ENCODE results near the gene PATJ. TPM values are rescaled to one million over a fixed set of nuclear protein-coding genes. Genes with fewer than 3 reads are reported as not detected.

The PATJ gene
- total and polyA plus RNA-seq, 7 donors, result 2.0 to 49.9 (median 17.1) TPM

DNA sequence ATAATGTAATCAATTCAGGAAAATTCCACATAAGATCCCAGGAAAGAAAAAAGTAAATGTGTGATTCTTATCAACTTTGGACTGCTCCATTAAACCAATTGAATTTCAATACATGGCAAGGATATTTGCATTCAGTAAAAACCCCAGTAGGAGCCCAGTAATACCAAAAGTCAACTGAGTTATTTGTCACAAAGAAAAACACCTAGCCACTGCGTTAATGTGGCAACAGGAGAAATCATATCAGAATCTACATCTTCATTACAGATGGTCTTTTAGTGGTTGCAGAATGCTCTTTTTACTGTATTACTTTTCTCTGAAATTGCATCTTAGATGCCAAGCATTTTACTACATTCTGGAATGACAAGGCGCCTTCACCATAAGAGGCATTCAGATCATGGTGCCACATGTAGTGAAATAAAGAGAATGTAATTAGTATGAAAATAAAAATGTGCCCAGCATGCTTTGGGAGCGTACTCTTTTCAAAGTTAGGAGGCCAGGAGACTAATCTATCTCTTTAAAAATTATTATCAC, 180.7 kb downstream of the PATJ start:
- no peaks in the 10 kb centered on the region for H3K27me3 ChIP-seq (ENCODE audit: insufficient read depth in 3 of 3, low read length in 2 of 3)
- DNase-seq (no peak), ATAC-seq (no peak)
- intact Hi-C loops (cut with DNase I), result no loop called here
- H3K27ac ChIP-seq, result no peak overlapping the region
- no peaks in the 10 kb centered on the region for H3K4me1 ChIP-seq
- H3K36me3 ChIP-seq (ENCODE audit: insufficient read depth in 1 of 2, low read depth in 1 of 2), result peaks cover 0 to 6% of the 10 kb centered on the region in 2 donors
- H3K4me3 ChIP-seq, result no peak overlapping the region
- H3K9me3 ChIP-seq, result no peaks in the 10 kb centered on the region
- 96% methylated on average over 3 of the region's 3 CpGs for WGBS, 3 donors
- TF ChIP-seq, protein P1, sequence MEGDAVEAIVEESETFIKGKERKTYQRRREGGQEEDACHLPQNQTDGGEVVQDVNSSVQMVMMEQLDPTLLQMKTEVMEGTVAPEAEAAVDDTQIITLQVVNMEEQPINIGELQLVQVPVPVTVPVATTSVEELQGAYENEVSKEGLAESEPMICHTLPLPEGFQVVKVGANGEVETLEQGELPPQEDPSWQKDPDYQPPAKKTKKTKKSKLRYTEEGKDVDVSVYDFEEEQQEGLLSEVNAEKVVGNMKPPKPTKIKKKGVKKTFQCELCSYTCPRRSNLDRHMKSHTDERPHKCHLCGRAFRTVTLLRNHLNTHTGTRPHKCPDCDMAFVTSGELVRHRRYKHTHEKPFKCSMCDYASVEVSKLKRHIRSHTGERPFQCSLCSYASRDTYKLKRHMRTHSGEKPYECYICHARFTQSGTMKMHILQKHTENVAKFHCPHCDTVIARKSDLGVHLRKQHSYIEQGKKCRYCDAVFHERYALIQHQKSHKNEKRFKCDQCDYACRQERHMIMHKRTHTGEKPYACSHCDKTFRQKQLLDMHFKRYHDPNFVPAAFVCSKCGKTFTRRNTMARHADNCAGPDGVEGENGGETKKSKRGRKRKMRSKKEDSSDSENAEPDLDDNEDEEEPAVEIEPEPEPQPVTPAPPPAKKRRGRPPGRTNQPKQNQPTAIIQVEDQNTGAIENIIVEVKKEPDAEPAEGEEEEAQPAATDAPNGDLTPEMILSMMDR (IDR thresholded peaks at IDR 0.05), result no peak

DNA sequence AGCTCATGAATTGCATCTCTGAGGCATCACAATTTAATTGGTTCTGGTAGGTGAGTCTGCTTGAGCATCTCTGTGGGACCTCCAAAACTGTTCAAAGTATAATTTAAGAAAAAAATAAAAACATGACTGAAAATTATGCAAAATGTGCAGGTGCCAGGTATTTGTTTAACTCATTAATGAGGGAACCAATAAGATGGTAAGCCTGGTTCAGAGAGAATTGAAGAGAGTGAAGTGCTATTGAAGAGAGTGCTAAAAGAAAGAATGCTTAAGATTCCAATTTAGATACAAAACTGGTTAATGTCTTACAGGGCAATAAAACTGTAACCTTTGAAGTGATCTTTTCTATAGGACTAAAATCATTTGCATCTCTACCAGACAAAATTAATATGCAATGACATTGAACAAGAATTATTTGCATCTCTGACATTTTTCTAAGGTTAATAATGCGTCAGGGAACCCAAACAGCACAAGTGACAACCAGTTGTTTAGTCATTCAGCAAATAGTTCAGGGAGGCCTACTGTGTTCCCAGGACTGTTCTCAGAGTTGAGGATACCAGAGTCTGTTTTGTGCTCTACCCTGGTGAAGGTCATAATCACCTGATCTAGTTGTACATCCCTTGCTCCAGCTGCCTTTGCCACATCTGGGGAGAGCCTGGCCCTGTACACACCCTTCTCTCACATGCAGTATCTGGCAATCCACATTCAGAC, 183.5 kb downstream of the PATJ start:
- Histone ChIP-seq H3K4me1 (no peaks in the 10 kb centered on the region), H3K9me3 (no peaks in the 10 kb centered on the region), H3K27ac (no peak overlapping the region), H3K36me3 (ENCODE audit: insufficient read depth in 1 of 2, low read depth in 1 of 2) (peaks cover 0 to 7% of the 10 kb centered on the region in 2 donors), H3K27me3 (ENCODE audit: insufficient read depth in 3 of 3, low read length in 2 of 3) (no peaks in the 10 kb centered on the region), H3K4me3 (no peak overlapping the region)
- WGBS, 3 donors, result 93 to 100% (median 94%) methylated on average over 1 of the region's 1 CpG
- TF ChIP-seq, protein P1 (IDR thresholded peaks at IDR 0.05), result no peak
- ATAC-seq (no peak), DNase-seq (no peak)
- intact Hi-C loops (cut with DNase I), result no loop called here

DNA sequence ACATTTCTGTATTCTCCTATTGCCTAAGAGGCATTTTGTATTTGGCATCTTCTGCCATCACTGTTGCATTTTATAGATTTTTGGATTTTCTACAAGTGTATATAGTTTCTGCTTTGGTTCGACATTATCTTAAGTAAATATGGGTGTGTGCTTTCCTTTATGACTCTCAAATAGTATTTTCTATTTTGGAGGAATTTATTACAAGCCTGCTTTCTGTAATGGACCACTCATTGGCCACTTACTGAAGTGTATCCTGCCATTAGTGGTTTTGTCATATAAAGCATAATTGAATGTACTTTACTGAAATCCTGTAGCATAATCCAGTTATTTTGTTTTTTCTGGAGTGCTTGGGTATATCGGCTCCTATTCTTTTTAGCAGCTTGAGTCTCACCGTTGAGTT, 184.3 kb downstream of the PATJ start:
- no peaks in the 10 kb centered on the region for H3K27me3 ChIP-seq (ENCODE audit: insufficient read depth in 3 of 3, low read length in 2 of 3)
- no peak overlapping the region for H3K27ac ChIP-seq
- ATAC-seq (no peak), DNase-seq (no peak)
- H3K9me3 ChIP-seq, result no peaks in the 10 kb centered on the region
- TF ChIP-seq, protein P1 (IDR thresholded peaks at IDR 0.05), result no peak
- WGBS, 3 donors, result 60 to 80% (median 68%) methylated on average over 3 of the region's 3 CpGs
- no peak overlapping the region for H3K4me3 ChIP-seq
- intact Hi-C loops (cut with DNase I), result no loop called here
- H3K36me3 ChIP-seq (ENCODE audit: insufficient read depth in 1 of 2, low read depth in 1 of 2), result peaks cover 0 to 7% of the 10 kb centered on the region in 2 donors
- H3K4me1 ChIP-seq, result no peaks in the 10 kb centered on the region

DNA sequence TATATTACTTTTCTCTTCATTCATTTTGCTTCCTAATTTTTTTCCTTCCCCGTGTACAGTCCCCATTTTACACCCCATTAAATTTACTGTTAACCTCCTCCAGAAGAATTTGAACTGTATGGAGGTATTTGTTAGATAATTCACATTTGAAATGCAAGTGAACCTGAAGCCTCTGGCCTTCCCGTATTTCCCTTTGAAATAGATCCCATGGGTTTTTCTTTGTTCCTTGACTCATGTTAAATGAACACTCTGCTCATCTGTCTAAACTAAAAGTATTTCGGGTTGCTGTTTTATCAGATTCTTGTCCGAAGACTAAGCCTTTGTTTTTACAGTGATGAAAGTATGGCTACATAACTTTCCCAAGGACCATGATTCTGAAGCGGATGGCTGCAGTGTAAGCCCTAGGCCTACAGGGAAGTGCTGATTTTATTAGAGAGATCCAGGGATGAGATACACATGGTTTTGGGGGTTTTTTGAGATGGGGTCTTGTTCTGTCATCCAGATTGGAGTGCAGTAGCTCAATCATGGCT, 187.9 kb downstream of the PATJ start:
- no peaks in the 10 kb centered on the region for H3K9me3 ChIP-seq
- TF ChIP-seq, protein P1 (IDR thresholded peaks at IDR 0.05), result no peak
- H3K4me1 ChIP-seq, result no peaks in the 10 kb centered on the region
- no peak overlapping the region for H3K27ac ChIP-seq
- H3K27me3 ChIP-seq (ENCODE audit: insufficient read depth in 3 of 3, low read length in 2 of 3), result no peaks in the 10 kb centered on the region
- no peak overlapping the region for H3K4me3 ChIP-seq
- H3K36me3 ChIP-seq (ENCODE audit: insufficient read depth in 1 of 2, low read depth in 1 of 2), result peaks cover 0 to 7% of the 10 kb centered on the region in 2 donors
- no peak for DNase-seq
- WGBS, 3 donors, result 86 to 93% (median 91%) methylated on average over 5 of the region's 5 CpGs
- intact Hi-C loops (cut with DNase I), result no loop called here
- no peak for ATAC-seq

All from psoas muscle (tissue), 8 donors.